Measurements from ENCODE around the gene VWA8. TPM values are rescaled to one million over a fixed set of nuclear protein-coding genes. Genes with fewer than 3 reads are reported as not detected.

Gene VWA8
- total and polyA plus RNA-seq, 2 of the 8 experiments (the other 6 are each of a cell fraction or from before 2014, with no cell fraction given) = 5.9 to 19.6 TPM

GRCh38 chr13:41590643-41591042, 370.3 kb downstream of the VWA8 start (continued):
- TF ChIP-seq GABPA (IDR thresholded peaks at IDR 0.05; ENCODE audit: borderline replicate concordance, insufficient read depth, low read length) (no peak), YY1 (IDR thresholded peaks at IDR 0.05; ENCODE audit: low read depth, low read length) (no peak), CBX8 (IDR thresholded peaks at IDR 0.05; ENCODE audit: borderline replicate concordance, low read depth, low read length) (no peak), SUZ12 (IDR thresholded peaks at IDR 0.05; ENCODE audit: low read length) (no peak), TCF12 (IDR thresholded peaks at IDR 0.05; ENCODE audit: low read depth, low read length) (no peak), TAF1 (IDR thresholded peaks at IDR 0.05; ENCODE audit: low read depth, low read length) (no peak), SP1 (IDR thresholded peaks at IDR 0.05; ENCODE audit: low read depth, low read length) (no peak)
